ENCODE data around the gene NUDT8. TPM values are rescaled to one million over a fixed set of nuclear protein-coding genes. Genes with fewer than 3 reads are reported as not detected.
"Not testable (repeated sequence)": the region's sequence is repeated elsewhere in the genome, so short reads cannot be mapped to it uniquely, and the experiment has no call there.

NUDT8 gene
- total RNA-seq, 1 experiment from 2014 or later: 13.2 TPM

GRCh38 chr11:67622905-67623304 is 6.8 kb downstream of the NUDT8 start:
- ATAC-seq; POLR2A ChIA-PET; H3K9me3 ChIP-seq (ENCODE audit: control insufficient read depth, insufficient read depth, low read depth, low read length); BruUV-seq (replicated peaks); H3K4me1 ChIP-seq (ENCODE audit: control insufficient read depth, insufficient read depth, low read length); H3K27ac ChIP-seq (ENCODE audit: low read length); H3K27me3 ChIP-seq (ENCODE audit: control insufficient read depth, insufficient read depth, low read length); DNase-seq (ENCODE audit: low read depth, low spot score); H3K4me3 ChIP-seq (ENCODE audit: low read depth in 2 of 2, low read length in 2 of 2); intact Hi-C loops (cut with micrococcal nuclease; ENCODE audit: unreplicated experiment); H3K36me3 ChIP-seq (ENCODE audit: control insufficient read depth, insufficient read depth, low read length); CTCF ChIA-PET; in situ Hi-C loops (cut with HindIII; ENCODE audit: low pct_unique_long_range_greater_than_20kb, low sequenced_read_pairs): not testable (repeated sequence)

- CTCF ChIA-PET; H3K36me3 ChIP-seq (ENCODE audit: control insufficient read depth, insufficient read depth, low read length); POLR2A ChIA-PET; intact Hi-C loops (cut with micrococcal nuclease; ENCODE audit: unreplicated experiment); in situ Hi-C loops (cut with HindIII; ENCODE audit: low pct_unique_long_range_greater_than_20kb, low sequenced_read_pairs); ATAC-seq; H3K27me3 ChIP-seq (ENCODE audit: control insufficient read depth, insufficient read depth, low read length); H3K27ac ChIP-seq (ENCODE audit: low read length); BruUV-seq (replicated peaks); H3K9me3 ChIP-seq (ENCODE audit: control insufficient read depth, insufficient read depth, low read depth, low read length); H3K4me1 ChIP-seq (ENCODE audit: control insufficient read depth, insufficient read depth, low read length); H3K4me3 ChIP-seq (ENCODE audit: low read depth in 2 of 2, low read length in 2 of 2); DNase-seq (ENCODE audit: low read depth, low spot score): not testable (repeated sequence)
Observed at GRCh38 chr11:67621928-67622327, 7.8 kb downstream of the NUDT8 start.

GRCh38 chr11:67620621-67621020 is 9.1 kb downstream of the NUDT8 start:
- H3K4me3 ChIP-seq (ENCODE audit: low read depth in 2 of 2, low read length in 2 of 2); H3K27ac ChIP-seq (ENCODE audit: low read length); H3K27me3 ChIP-seq (ENCODE audit: control insufficient read depth, insufficient read depth, low read length); ATAC-seq; in situ Hi-C loops (cut with HindIII; ENCODE audit: low pct_unique_long_range_greater_than_20kb, low sequenced_read_pairs); POLR2A ChIA-PET; H3K4me1 ChIP-seq (ENCODE audit: control insufficient read depth, insufficient read depth, low read length); intact Hi-C loops (cut with micrococcal nuclease; ENCODE audit: unreplicated experiment); H3K9me3 ChIP-seq (ENCODE audit: control insufficient read depth, insufficient read depth, low read depth, low read length); H3K36me3 ChIP-seq (ENCODE audit: control insufficient read depth, insufficient read depth, low read length); BruUV-seq (replicated peaks); DNase-seq (ENCODE audit: low read depth, low spot score): not testable (repeated sequence)
- CTCF ChIA-PET: interaction anchor here (0.7 kb wide), 1 partner anchor 52 kb away, joined by 3 read pairs; no protein-coding TSS in a partner anchor

- H3K4me3 ChIP-seq (ENCODE audit: low read depth in 2 of 2, low read length in 2 of 2); H3K27ac ChIP-seq (ENCODE audit: low read length); in situ Hi-C loops (cut with HindIII; ENCODE audit: low pct_unique_long_range_greater_than_20kb, low sequenced_read_pairs); BruUV-seq (replicated peaks); H3K9me3 ChIP-seq (ENCODE audit: control insufficient read depth, insufficient read depth, low read depth, low read length); DNase-seq (ENCODE audit: low read depth, low spot score); ATAC-seq; H3K4me1 ChIP-seq (ENCODE audit: control insufficient read depth, insufficient read depth, low read length); intact Hi-C loops (cut with micrococcal nuclease; ENCODE audit: unreplicated experiment); POLR2A ChIA-PET; H3K27me3 ChIP-seq (ENCODE audit: control insufficient read depth, insufficient read depth, low read length); H3K36me3 ChIP-seq (ENCODE audit: control insufficient read depth, insufficient read depth, low read length): not testable (repeated sequence)
- CTCF ChIA-PET: interaction anchor here (0.6 to 0.7 kb wide), 2 partner anchors 11 to 52 kb away, joined by 3 read pairs; no protein-coding TSS in a partner anchor
Observed at GRCh38 chr11:67619683-67620618, 9.8 kb downstream of the NUDT8 start.

- H3K27ac ChIP-seq (ENCODE audit: low read length); DNase-seq (ENCODE audit: low read depth, low spot score); intact Hi-C loops (cut with micrococcal nuclease; ENCODE audit: unreplicated experiment); H3K4me3 ChIP-seq (ENCODE audit: low read depth in 2 of 2, low read length in 2 of 2); H3K4me1 ChIP-seq (ENCODE audit: control insufficient read depth, insufficient read depth, low read length); H3K27me3 ChIP-seq (ENCODE audit: control insufficient read depth, insufficient read depth, low read length); BruUV-seq (replicated peaks); H3K9me3 ChIP-seq (ENCODE audit: control insufficient read depth, insufficient read depth, low read depth, low read length); in situ Hi-C loops (cut with HindIII; ENCODE audit: low pct_unique_long_range_greater_than_20kb, low sequenced_read_pairs); POLR2A ChIA-PET; H3K36me3 ChIP-seq (ENCODE audit: control insufficient read depth, insufficient read depth, low read length); ATAC-seq: not testable (repeated sequence)
- CTCF ChIA-PET: interaction anchor here (0.6 kb wide), 1 partner anchor 12 kb away, joined by 3 read pairs; no protein-coding TSS in a partner anchor
Observed at GRCh38 chr11:67618901-67619659, 10.7 kb downstream of the NUDT8 start.
